Measurements from ENCODE around the gene ASB13.

GRCh38 chr10:5609952-5610616, 56.3 kb downstream of the ASB13 start:
- TF ChIP-seq SUZ12 (IDR thresholded peaks at IDR 0.05; ENCODE audit: extremely low read depth, insufficient read depth, insufficient read length): no peak
- no peak for TF ChIP-seq YY1 (IDR thresholded peaks at IDR 0.05; ENCODE audit: insufficient read depth, insufficient read length)
- TF ChIP-seq ZNF274 (IDR thresholded peaks at IDR 0.05; ENCODE audit: low read depth, low read length): no peak
